OCI-LY7 (cell line): ENCODE results near the gene RBM38. TPM values are rescaled to one million over a fixed set of nuclear protein-coding genes. Genes with fewer than 3 reads are reported as not detected.

Experiments used
- BruUV-seq: library from RNA; stranded (reverse); fragments of 400-500 nt; replicated peaks from 2 replicates; lab custom pipeline; 2021; lab: Mats Ljungman, UMichigan
- CTCF ChIA-PET: fragments of 300-600 bp; sonication (Branson Sonifier 250); formaldehyde crosslinking; loops from one replicate; lab custom pipeline; 2022; ENCODE audit warnings: antibody characterized with exemption; ENCODE audit not compliant: unreplicated experiment; lab: Charles Lee
- POLR2A ChIA-PET: fragments of 300-600 bp; sonication (Branson Sonifier 250); formaldehyde crosslinking; loops from one replicate; lab custom pipeline; 2022; ENCODE audit warnings: antibody characterized with exemption; lab: Charles Lee
- DNase-seq: peaks from one replicate; pipeline ENCODE4 v3.0.0-alpha.2; 2015; ENCODE audit warnings: low spot score
- H2AFZ ChIP-seq: fragments of 200-600 bp; sonication (generic), shearing (Covaris generic); 2 replicates; pipeline ENCODE4 v1.6.1; 2014; ENCODE audit warnings: mild to moderate bottlenecking, antibody characterized with exemption, low read length, moderate library complexity
- H3K27ac ChIP-seq: fragments of 200-600 bp; sonication (generic); 2 replicates; pipeline ENCODE4 v1.5.1; 2014; ENCODE audit warnings: mixed run types, low read depth, mild to moderate bottlenecking, moderate library complexity, low read length, inconsistent platforms; ENCODE audit not compliant: poor library complexity, severe bottlenecking
- H3K36me3 ChIP-seq: fragments of 200-600 bp; sonication (generic); 2 replicates; pipeline ENCODE4 v1.6.1; 2014; ENCODE audit warnings: mild to moderate bottlenecking, antibody characterized with exemption, low read length, moderate library complexity, mixed read lengths; ENCODE audit not compliant: insufficient read depth
- H3K4me1 ChIP-seq: fragments of 200-600 bp; sonication (generic); 2 replicates; pipeline ENCODE4 v1.5.1; 2014; ENCODE audit warnings: mild to moderate bottlenecking, low read length; ENCODE audit not compliant: insufficient read depth, poor library complexity, severe bottlenecking
- H3K4me2 ChIP-seq: fragments of 200-600 bp; sonication (generic); 2 replicates; pipeline ENCODE4 v1.6.1; 2014; ENCODE audit warnings: mild to moderate bottlenecking, low read length
- H3K4me3 ChIP-seq: fragments of 200-600 bp; sonication (generic); 2 replicates; pipeline ENCODE4 v1.5.1; 2014; ENCODE audit warnings: mild to moderate bottlenecking, low read depth, low read length; ENCODE audit not compliant: poor library complexity, severe bottlenecking
- H3K79me2 ChIP-seq: fragments of 200-600 bp; sonication (generic); 2 replicates; pipeline ENCODE4 v1.6.1; 2016; ENCODE audit warnings: low read depth, mild to moderate bottlenecking, low read length, moderate library complexity, mixed read lengths; ENCODE audit not compliant: insufficient read depth
- H3K9me2 ChIP-seq: fragments of 200-600 bp; sonication (generic); 2 replicates; pipeline ENCODE4 v1.6.1; 2016; ENCODE audit warnings: mild to moderate bottlenecking, low read length, mixed read lengths; ENCODE audit not compliant: insufficient read depth
- H3K9me3 ChIP-seq: fragments of 200-600 bp; sonication (generic); 2 replicates; pipeline ENCODE4 v1.6.1; 2014; ENCODE audit warnings: mild to moderate bottlenecking, mixed run types, low read length, mixed read lengths
- H4K20me1 ChIP-seq: fragments of 200-600 bp; sonication (generic); 2 replicates; pipeline ENCODE4 v1.6.1; 2014; ENCODE audit warnings: mild to moderate bottlenecking, antibody characterized with exemption, low read length, moderate library complexity, mixed read lengths; ENCODE audit not compliant: insufficient read depth
- EZH2phosphoT487 ChIP-seq: fragments of 200-600 bp; sonication (generic); IDR thresholded peaks from 2 replicates; pipeline ENCODE4 v1.6.1; 2018; ENCODE audit warnings: low read depth, borderline replicate concordance, mild to moderate bottlenecking, mixed run types, antibody characterized with exemption, low read length, moderate library complexity, mixed read lengths
- intact Hi-C: fragments of 100-400 bp; cut with micrococcal nuclease; formaldehyde crosslinking; loops from one replicate; pipeline ENCODE4 v1.10.0; 2022; ENCODE audit not compliant: unreplicated experiment
- total RNA-seq, 2 experiments: library from RNA; depleted of rRNA in 1 of 2; stranded (reverse); fragments of >200 nt in 1 of 2; shearing (Covaris generic) in 1 of 2; gene quantifications; 2 replicates each; pipeline ENCODE4 v1.2.3, GENCODE V29; 2014 to 2022
- TF ChIP-seq, protein P1 (sequence below): fragments of 200-600 bp; sonication (generic); conservative IDR thresholded peaks from 2 replicates; pipeline ENCODE4 v1.5.1; 2014; ENCODE audit warnings: mild to moderate bottlenecking, antibody characterized with exemption, low read length, moderate library complexity, mixed read lengths

RBM38 gene
- total RNA-seq, 2 experiments from 2014 or later = 119 to 174 TPM

DNA sequence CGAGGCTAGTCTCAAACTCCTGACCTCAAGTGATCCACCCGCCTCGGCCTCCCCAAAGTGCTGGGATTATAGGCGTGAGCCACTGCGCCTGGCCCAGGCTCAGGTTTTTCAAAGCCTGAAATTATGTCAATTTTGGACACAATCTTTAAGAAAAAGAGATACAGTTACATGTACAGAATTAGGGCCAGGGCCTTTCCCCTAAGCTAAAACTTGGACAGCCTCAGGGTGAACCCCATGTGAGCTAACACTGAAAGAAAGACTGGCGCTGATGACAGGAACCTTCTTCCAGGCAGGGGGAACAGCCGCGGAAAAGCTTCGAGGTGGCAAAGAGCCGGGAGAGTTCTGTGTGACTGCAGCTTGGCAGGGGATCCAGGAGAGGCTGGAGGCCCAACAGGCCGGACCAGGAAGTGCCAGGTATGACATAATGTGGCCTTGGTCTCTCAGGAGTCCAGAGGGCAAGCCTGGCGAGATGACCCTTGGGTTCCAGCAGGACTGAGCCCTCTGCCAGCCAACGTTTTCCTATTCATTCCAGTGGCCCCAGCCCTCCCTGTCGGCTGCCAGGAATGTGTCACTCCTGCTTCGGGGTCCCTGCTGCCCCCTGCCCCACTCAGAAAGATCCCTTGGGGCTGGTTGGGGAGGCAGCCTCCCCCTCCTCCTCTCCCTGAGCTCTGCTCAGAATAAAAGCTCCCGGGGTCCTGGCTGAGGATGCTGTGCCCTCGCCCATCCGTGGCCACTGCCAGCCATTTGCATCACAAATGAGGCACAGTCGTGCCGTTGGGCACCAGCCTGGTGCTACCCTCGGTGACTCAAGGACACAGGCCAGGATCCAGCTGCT, 37.3 kb downstream of the RBM38 start:
- H3K79me2 ChIP-seq = no peaks in the 10 kb centered on the region
- no peaks in the 10 kb centered on the region for H4K20me1 ChIP-seq
- no peaks in the 10 kb centered on the region for H3K9me2 ChIP-seq
- POLR2A ChIA-PET = interaction anchor here (0.9 to 1.5 kb wide), 5 partner anchors 7 to 57 kb away, joined by 3 to 6 read pairs (median 5); no protein-coding TSS in a partner anchor
- H3K9me3 ChIP-seq = no peaks in the 10 kb centered on the region
- H3K27ac ChIP-seq = no peak overlapping the region
- no peaks in the 10 kb centered on the region for H3K36me3 ChIP-seq
- intact Hi-C loops = no loop called here
- H3K4me3 ChIP-seq = no peak overlapping the region
- BruUV-seq = no TSS peak
- no peak for DNase-seq
- CTCF ChIA-PET = interaction anchor here (0.6 kb wide), 1 partner anchor 705 kb away, joined by 3 read pairs; no protein-coding TSS in a partner anchor
- H3K4me2 ChIP-seq = no peak overlapping the region
- no peak for TF ChIP-seq EZH2phosphoT487
- TF ChIP-seq, protein P1, sequence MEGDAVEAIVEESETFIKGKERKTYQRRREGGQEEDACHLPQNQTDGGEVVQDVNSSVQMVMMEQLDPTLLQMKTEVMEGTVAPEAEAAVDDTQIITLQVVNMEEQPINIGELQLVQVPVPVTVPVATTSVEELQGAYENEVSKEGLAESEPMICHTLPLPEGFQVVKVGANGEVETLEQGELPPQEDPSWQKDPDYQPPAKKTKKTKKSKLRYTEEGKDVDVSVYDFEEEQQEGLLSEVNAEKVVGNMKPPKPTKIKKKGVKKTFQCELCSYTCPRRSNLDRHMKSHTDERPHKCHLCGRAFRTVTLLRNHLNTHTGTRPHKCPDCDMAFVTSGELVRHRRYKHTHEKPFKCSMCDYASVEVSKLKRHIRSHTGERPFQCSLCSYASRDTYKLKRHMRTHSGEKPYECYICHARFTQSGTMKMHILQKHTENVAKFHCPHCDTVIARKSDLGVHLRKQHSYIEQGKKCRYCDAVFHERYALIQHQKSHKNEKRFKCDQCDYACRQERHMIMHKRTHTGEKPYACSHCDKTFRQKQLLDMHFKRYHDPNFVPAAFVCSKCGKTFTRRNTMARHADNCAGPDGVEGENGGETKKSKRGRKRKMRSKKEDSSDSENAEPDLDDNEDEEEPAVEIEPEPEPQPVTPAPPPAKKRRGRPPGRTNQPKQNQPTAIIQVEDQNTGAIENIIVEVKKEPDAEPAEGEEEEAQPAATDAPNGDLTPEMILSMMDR = no peak
- H3K4me1 ChIP-seq = peaks cover 78% of the 10 kb centered on the region
- H2AFZ ChIP-seq = no peak overlapping the region; the same call in 1 of the 2 replicates

DNA sequence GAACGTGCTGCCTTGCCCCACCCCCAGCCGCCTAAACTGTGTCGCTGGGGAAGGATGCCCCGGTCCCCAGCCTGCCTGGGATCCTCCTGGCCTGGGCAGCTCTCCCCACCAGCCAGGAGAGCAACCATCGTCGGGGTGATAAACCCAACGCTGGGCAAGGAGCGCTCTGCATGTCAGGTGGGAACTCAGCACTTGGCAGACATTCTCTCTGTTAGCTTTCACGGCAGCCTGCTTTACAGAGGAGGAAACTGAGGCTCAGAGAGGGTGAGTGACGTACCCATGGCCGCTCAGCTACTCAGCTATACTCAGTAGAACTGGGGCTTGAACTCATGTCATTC, 37.9 kb downstream of the RBM38 start:
- H3K4me2 ChIP-seq = no peak overlapping the region
- TF ChIP-seq, protein P1 = no peak
- TF ChIP-seq EZH2phosphoT487 = no peak
- CTCF ChIA-PET = interaction anchor here (0.6 kb wide), 1 partner anchor 706 kb away, joined by 3 read pairs; no protein-coding TSS in a partner anchor
- intact Hi-C loops = no loop called here
- H3K27ac ChIP-seq = no peak overlapping the region
- POLR2A ChIA-PET = interaction anchor here (0.9 to 1.5 kb wide), 2 partner anchors 30 to 49 kb away, joined by 3 to 4 read pairs; no protein-coding TSS in a partner anchor
- H2AFZ ChIP-seq = no peak overlapping the region
- H3K9me2 ChIP-seq = no peaks in the 10 kb centered on the region
- H3K9me3 ChIP-seq = no peaks in the 10 kb centered on the region
- no peak overlapping the region for H3K4me3 ChIP-seq
- peaks cover 84% of the 10 kb centered on the region for H3K4me1 ChIP-seq
- H4K20me1 ChIP-seq = no peaks in the 10 kb centered on the region
- BruUV-seq = no TSS peak
- H3K79me2 ChIP-seq = no peaks in the 10 kb centered on the region
- no peak for DNase-seq
- no peaks in the 10 kb centered on the region for H3K36me3 ChIP-seq
